ENCODE measurements around the gene YBEY. TPM values are rescaled to one million over a fixed set of nuclear protein-coding genes. Genes with fewer than 3 reads are reported as not detected.

The YBEY gene
- total and polyA plus RNA-seq, 8 donors, result 4.4 to 15.3 (median 6.8) TPM

DNA sequence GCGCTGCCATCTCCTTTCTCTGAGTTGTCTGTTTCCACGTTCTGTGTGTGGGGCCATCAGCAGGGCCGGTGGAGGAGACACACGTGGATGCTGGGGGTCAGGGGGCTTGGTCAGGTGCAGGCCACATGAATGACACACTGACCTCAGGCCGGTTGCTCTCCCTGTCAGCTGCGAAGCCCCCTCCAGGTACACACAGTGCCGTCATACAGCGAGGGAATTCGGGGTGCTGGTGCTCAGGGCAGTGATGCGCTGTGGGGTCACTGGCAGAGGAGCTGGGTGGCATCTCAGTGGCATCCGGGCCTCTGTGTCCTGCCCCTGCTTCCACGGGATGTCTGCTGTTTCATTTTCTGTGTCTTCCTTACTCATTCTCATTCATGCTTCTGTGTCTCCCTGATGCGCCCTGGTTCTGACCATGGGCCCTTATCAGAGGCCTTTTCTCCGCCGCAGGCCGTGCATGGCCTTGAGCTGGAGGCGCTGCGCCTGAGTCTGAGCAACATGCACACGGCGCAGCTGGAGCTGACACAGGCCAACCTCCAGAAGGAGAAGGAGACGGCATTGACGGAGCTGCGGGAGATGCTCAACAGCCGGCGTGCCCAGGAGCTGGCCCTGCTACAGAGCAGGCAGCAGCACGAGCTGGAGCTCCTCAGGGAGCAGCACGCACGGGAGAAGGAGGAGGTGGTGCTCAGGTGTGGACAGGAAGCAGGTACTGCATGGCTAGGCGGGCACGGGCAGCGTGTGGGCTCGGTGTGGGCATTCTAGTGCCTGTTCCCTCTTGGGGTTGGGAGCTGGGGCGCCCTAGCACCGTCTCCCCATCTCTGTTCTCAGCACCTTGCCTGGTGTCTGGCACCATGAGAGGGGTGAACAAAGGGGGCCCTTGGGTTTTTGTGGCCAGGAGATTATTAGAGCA, 60.4 kb downstream of the YBEY start:
- peaks cover 0 to 40% (median 18%) of the 10 kb centered on the region in 3 donors for H3K36me3 ChIP-seq
- H3K27ac ChIP-seq, result no peak overlapping the region
- intact Hi-C loops (cut with DNase I), result no loop called here
- H3K9me3 ChIP-seq, result no peaks in the 10 kb centered on the region
- DNase-seq (peak in 1 of 6 donors; percentile 42), FAIRE-seq (no peak), ATAC-seq (no peak)
- TF ChIP-seq, protein P1, sequence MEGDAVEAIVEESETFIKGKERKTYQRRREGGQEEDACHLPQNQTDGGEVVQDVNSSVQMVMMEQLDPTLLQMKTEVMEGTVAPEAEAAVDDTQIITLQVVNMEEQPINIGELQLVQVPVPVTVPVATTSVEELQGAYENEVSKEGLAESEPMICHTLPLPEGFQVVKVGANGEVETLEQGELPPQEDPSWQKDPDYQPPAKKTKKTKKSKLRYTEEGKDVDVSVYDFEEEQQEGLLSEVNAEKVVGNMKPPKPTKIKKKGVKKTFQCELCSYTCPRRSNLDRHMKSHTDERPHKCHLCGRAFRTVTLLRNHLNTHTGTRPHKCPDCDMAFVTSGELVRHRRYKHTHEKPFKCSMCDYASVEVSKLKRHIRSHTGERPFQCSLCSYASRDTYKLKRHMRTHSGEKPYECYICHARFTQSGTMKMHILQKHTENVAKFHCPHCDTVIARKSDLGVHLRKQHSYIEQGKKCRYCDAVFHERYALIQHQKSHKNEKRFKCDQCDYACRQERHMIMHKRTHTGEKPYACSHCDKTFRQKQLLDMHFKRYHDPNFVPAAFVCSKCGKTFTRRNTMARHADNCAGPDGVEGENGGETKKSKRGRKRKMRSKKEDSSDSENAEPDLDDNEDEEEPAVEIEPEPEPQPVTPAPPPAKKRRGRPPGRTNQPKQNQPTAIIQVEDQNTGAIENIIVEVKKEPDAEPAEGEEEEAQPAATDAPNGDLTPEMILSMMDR (IDR thresholded peaks at IDR 0.05), result no peak
- H3K4me1 ChIP-seq, result no peaks in the 10 kb centered on the region
- 91 to 93% methylated on average over 34 of the region's 34 CpGs for WGBS, 2 donors
- H3K27me3 ChIP-seq, result no peaks in the 10 kb centered on the region
- no peak overlapping the region for H3K4me3 ChIP-seq

- peaks cover 0 to 40% (median 18%) of the 10 kb centered on the region in 3 donors for H3K36me3 ChIP-seq
- DNase-seq, result no peak
- no peak overlapping the region for H3K27ac ChIP-seq
- ATAC-seq, result no peak
- no peak for FAIRE-seq
- TF ChIP-seq, protein P1 (IDR thresholded peaks at IDR 0.05), result no peak
- intact Hi-C loops (cut with DNase I), result no loop called here
- H3K4me1 ChIP-seq, result no peaks in the 10 kb centered on the region
- no peak overlapping the region for H3K4me3 ChIP-seq
- 75 to 78% methylated on average over 10 of the region's 10 CpGs for WGBS, 2 donors
- no peaks in the 10 kb centered on the region for H3K27me3 ChIP-seq
- no peaks in the 10 kb centered on the region for H3K9me3 ChIP-seq
Observed at GRCh38 chr21:46347203-46347550, 61.0 kb downstream of the YBEY start.

Other genes starting within 250 kb of the YBEY start
- gene COL6A2, start 188.2 kb upstream of the YBEY start, total RNA-seq, result 100 to 1,000 TPM in 1 of 6 donors, 10 to 100 TPM in 5; 15.2 to 135 (median 45.5) TPM
- 100 to 1,000 TPM in 1 of 2 donors, 10 to 100 TPM in 1; 66.9 to 116 TPM for gene COL6A2, start 188.2 kb upstream of the YBEY start, polyA plus RNA-seq
- 1 to 10 TPM in 1 of 6 donors, under 1 TPM in 5; 0.31 to 1.4 (median 0.42) TPM for gene FTCD, start 130.8 kb upstream of the YBEY start, total RNA-seq
- 10 to 100 TPM in 1 of 2 donors, 1 to 10 TPM in 1; 4.9 to 14.0 TPM for gene FTCD, start 130.8 kb upstream of the YBEY start, polyA plus RNA-seq
- 1 to 10 TPM; 3.1 to 8.1 (median 6.0) TPM for gene SPATC1L, start 101.9 kb upstream of the YBEY start, total RNA-seq
- 10 to 100 TPM; 12.9 to 26.9 TPM for gene SPATC1L, start 101.9 kb upstream of the YBEY start, polyA plus RNA-seq
- gene LSS, start 57.6 kb upstream of the YBEY start, total RNA-seq, result 10 to 100 TPM; 16.1 to 34.1 (median 24.5) TPM
- gene LSS, start 57.6 kb upstream of the YBEY start, polyA plus RNA-seq, result 10 to 100 TPM; 30.2 to 33.6 TPM
- gene MCM3AP, start 731 bp upstream of the YBEY start, total RNA-seq, result 10 to 100 TPM; 30.6 to 58.7 (median 35.9) TPM
- gene MCM3AP, start 731 bp upstream of the YBEY start, polyA plus RNA-seq, result 10 to 100 TPM; 47.9 to 59.4 TPM
- 1 to 10 TPM in 4 of 6 donors, under 1 TPM in 2; 0.88 to 2.8 (median 1.9) TPM for gene C21orf58, start 37.5 kb downstream of the YBEY start, total RNA-seq
- 10 to 100 TPM in 1 of 2 donors, 1 to 10 TPM in 1; 8.8 to 13.1 TPM for gene C21orf58, start 37.5 kb downstream of the YBEY start, polyA plus RNA-seq
- gene PCNT, start 37.8 kb downstream of the YBEY start, total RNA-seq, result 10 to 100 TPM in 3 of 6 donors, 1 to 10 TPM in 3; 8.1 to 13.5 (median 10.0) TPM
- 10 to 100 TPM; 14.2 to 15.5 TPM for gene PCNT, start 37.8 kb downstream of the YBEY start, polyA plus RNA-seq
- 10 to 100 TPM; 12.1 to 26.3 (median 16.5) TPM for gene DIP2A, start 172.5 kb downstream of the YBEY start, total RNA-seq
- 10 to 100 TPM; 23.2 to 28.7 TPM for gene DIP2A, start 172.5 kb downstream of the YBEY start, polyA plus RNA-seq